Ishikawa (cell line): ENCODE data around the gene EXOG.

Experiments
- CEBPB ChIP-seq: IDR thresholded peaks from 2 replicates; pipeline ENCODE4 v1.6.1; 2012
- EGR1 ChIP-seq: IDR thresholded peaks from 2 replicates; pipeline ENCODE4 v1.6.1; 2012
- EP300 ChIP-seq: IDR thresholded peaks from 2 replicates; pipeline ENCODE4 v1.6.1; 2012; ENCODE audit warnings: borderline replicate concordance
- FOXM1 ChIP-seq: IDR thresholded peaks from 2 replicates; pipeline ENCODE4 v1.6.1; 2012; ENCODE audit warnings: low read depth, borderline replicate concordance
- RAD21 ChIP-seq: IDR thresholded peaks from 2 replicates; pipeline ENCODE4 v1.6.1; 2012; ENCODE audit warnings: low read depth
- TEAD4 ChIP-seq: IDR thresholded peaks from 2 replicates; pipeline ENCODE4 v1.6.1; 2012
- YY1 ChIP-seq: IDR thresholded peaks from 2 replicates; pipeline ENCODE4 v1.6.1; 2012; ENCODE audit warnings: low read depth
- TF ChIP-seq, protein P1 (sequence below): IDR thresholded peaks from 2 replicates; pipeline ENCODE4 v1.6.1; 2012
- TF ChIP-seq, protein P2 (sequence below): IDR thresholded peaks from 2 replicates; pipeline ENCODE4 v1.6.1; 2012; ENCODE audit warnings: low read depth, mild to moderate bottlenecking

DNA sequence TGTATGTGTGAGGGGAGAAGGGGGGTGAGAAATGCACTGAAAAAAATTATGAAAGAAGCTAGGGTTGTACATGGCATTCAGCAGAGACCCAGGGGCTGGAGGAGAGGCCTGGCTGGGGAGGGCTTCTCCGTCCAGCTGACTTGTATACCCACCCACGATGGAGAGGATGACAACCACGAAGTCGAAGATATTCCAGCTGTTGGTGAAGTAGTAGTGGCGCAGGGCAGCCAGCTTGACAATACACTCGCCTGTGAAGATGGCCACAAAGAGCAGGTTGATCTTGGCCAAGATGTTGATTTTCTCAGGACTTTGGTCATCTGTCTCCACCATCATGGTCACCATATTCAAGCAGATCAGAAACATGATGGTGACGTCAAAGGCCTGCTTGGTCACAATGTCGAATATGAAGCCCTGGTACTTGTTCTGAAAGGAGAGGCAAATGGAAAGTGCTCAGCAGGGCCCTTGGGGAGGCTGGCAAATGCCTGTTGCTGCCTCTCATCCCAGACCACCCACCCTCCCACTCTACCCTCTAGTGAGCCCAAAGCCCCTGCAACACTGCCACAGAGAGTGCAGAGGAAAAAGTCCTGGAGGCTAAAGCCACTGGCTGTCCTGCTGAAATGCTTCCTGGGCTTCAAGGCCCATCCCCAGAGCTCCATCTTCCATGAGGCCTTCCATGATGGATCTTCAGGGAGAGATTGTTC, 58.1 kb downstream of the EXOG start:
- TF ChIP-seq CEBPB = no peak
- no peak for TF ChIP-seq RAD21
- no peak for TF ChIP-seq EP300
- TF ChIP-seq, protein P1, sequence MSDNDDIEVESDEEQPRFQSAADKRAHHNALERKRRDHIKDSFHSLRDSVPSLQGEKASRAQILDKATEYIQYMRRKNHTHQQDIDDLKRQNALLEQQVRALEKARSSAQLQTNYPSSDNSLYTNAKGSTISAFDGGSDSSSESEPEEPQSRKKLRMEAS = no peak
- TF ChIP-seq FOXM1 = no peak
- no peak for TF ChIP-seq TEAD4
- TF ChIP-seq EGR1 = no peak
- TF ChIP-seq, protein P2, sequence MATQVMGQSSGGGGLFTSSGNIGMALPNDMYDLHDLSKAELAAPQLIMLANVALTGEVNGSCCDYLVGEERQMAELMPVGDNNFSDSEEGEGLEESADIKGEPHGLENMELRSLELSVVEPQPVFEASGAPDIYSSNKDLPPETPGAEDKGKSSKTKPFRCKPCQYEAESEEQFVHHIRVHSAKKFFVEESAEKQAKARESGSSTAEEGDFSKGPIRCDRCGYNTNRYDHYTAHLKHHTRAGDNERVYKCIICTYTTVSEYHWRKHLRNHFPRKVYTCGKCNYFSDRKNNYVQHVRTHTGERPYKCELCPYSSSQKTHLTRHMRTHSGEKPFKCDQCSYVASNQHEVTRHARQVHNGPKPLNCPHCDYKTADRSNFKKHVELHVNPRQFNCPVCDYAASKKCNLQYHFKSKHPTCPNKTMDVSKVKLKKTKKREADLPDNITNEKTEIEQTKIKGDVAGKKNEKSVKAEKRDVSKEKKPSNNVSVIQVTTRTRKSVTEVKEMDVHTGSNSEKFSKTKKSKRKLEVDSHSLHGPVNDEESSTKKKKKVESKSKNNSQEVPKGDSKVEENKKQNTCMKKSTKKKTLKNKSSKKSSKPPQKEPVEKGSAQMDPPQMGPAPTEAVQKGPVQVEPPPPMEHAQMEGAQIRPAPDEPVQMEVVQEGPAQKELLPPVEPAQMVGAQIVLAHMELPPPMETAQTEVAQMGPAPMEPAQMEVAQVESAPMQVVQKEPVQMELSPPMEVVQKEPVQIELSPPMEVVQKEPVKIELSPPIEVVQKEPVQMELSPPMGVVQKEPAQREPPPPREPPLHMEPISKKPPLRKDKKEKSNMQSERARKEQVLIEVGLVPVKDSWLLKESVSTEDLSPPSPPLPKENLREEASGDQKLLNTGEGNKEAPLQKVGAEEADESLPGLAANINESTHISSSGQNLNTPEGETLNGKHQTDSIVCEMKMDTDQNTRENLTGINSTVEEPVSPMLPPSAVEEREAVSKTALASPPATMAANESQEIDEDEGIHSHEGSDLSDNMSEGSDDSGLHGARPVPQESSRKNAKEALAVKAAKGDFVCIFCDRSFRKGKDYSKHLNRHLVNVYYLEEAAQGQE = no peak
- no peak for TF ChIP-seq YY1
